HG02970 (cell line): ENCODE measurements around the gene SMARCD2.

Source experiments
- ATAC-seq: cut with Tn5 transposase; IDR thresholded peaks from one replicate; pipeline ENCODE4 v1.9.1; 2021; ENCODE audit warnings: mild to moderate bottlenecking, moderate library complexity, moderate number of reproducible peaks; ENCODE audit not compliant: unreplicated experiment, low FRiP score

The SMARCD2 gene

DNA sequence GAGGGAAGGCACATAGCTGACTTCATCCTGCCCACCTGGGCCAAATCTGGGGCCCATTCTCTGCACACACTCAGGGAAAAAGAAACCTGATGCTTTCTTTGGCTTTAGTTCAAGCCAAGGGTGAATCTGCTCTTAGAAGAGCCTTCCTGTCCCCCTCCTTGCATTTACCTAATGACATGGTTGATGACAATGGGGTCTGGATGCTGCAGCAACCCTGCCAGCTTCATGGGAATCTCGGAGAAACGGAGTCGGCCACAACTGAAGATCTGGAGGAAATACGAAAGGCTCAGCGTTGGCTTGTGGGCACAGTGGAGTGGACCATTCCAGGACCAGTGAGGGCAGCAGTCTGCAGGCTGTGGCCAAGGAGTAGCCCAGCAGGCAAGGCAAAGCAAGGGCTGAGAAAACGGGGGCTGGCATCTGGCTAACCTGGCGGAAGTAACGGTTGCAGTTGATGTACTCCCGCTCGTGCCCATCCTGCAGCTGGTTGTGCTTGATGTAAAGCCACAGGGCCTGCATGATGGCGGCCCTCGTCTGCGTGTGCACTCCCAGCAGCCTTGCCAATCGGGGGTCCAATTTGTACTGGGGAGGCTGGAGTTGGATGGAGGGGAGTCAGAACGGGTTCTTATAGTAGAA is 8.6 kb downstream of the SMARCD2 start:
- no peak for ATAC-seq

DNA sequence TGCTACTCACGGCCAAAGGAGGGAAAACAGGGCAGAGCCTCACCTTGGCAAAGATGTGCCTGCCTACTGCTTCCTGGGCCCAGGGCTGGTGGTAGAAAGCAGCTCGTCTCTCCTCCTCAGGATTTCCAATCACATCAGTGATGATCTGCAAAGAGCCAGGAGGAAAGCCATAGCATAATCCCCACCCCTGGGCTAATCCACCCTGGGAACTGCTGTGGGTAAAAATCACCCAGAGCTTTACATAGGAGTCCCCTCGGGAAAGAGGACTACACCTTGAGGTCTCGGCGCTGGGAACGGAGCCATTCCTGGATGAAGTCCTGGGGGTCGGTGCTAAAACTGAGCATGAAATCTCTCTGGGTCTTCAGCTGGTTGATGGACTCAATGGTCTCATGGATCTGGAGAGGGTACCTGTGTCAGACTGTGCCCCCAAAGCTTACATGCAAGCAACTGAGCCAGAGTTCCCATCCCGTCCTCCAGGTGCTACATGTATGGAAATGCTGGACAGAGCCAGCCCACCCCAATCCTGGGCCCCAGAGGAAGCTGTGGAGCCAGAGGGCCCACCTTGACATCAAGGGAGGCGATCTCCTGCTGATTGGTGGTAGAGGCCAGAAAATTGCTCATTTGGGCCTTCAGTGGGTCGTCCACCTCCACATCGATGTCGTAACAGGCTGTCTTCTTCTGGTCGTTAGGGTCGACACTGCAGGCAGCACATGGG is 9.3 kb downstream of the SMARCD2 start:
- no peak for ATAC-seq

DNA sequence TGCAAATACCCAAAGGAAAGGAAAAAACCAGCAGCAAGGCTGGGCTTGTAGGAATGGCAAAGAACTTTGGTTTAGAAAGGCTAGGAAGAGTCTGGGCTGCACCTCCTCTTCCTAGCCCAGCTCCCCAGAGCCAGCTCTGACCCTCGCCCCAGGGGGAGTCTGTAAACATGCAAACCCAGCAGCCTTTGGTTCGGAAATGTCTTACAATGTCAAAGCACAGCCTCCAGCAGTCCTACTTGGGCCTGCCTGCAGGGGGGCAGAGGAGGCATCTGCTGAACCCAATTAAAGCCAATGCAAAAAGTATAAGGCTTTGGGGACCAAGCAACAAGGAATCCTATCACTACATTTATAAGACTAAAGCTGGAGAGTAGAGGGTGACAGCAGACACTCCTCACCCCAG is 10.0 kb downstream of the SMARCD2 start:
- no peak for ATAC-seq

DNA sequence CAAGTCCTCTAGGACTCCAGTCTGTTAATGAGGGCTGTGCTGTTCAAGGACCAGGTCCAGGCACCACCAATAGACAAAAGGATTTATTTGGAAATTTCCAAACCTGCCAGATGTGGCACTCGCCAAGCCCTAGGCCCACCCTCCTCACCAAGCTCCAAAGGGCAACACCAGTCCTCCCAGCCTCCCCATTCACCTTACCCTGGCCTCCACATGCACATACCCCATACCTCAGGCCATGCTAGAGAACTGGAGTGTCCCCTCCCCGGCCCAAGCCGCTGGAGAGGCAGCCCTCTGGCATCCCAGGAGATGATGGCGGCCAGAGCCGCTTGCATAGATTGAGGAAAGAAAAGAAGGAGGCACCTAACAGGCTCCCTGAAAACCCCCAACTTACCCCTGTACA is 10.5 kb downstream of the SMARCD2 start:
- ATAC-seq = no peak

DNA sequence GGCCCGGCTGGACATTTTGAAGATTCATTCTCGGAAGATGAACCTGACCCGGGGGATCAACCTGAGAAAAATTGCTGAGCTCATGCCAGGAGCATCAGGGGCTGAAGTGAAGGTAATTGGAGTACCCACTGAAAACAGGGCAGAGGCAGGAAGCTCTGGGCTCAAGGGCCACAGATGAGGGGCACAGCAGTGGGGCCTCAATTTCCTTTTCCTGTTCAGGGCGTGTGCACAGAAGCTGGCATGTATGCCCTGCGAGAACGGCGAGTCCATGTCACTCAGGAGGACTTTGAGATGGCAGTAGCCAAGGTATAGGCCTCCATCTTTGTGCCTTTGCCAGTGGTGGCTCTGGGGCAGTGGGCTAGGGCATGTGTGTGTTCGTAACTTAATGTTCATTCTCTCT is 11.0 kb downstream of the SMARCD2 start:
- no peak for ATAC-seq

DNA sequence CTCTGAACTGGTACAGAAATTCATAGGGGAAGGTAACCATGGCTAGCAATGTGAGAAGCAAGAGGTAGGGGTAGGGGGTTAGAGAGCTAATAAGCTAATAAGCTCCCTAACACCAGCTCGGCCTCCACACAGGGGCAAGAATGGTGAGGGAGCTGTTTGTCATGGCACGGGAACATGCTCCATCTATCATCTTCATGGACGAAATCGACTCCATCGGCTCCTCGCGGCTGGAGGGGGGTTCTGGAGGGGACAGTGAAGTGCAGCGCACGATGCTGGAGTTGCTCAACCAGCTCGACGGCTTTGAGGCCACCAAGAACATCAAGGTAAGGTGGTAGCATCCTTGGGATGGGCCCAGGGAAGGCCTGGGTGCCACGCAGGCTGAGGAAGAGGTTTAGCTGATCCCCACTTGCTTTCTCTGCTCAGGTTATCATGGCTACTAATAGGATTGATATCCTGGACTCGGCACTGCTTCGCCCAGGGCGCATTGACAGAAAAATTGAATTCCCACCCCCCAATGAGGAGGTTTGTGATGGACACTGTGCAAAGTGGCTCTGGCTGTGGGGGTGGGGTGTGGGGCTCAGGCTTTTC is 11.5 kb downstream of the SMARCD2 start:
- ATAC-seq = no peak

DNA sequence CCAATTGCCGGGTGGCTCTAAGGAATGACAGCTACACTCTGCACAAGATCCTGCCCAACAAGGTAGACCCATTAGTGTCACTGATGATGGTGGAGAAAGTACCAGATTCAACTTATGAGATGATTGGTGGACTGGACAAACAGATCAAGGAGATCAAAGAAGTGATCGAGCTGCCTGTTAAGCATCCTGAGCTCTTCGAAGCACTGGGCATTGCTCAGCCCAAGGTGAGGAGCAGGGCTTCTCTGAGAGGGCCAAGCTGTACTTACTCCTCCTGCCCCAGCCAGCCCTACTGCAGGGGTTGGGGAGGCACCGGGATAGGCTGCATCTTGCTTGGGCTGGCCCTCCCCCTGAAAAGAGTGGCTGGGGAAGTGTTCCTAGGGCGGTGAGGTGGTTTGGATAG is 12.2 kb downstream of the SMARCD2 start:
- no peak for ATAC-seq

DNA sequence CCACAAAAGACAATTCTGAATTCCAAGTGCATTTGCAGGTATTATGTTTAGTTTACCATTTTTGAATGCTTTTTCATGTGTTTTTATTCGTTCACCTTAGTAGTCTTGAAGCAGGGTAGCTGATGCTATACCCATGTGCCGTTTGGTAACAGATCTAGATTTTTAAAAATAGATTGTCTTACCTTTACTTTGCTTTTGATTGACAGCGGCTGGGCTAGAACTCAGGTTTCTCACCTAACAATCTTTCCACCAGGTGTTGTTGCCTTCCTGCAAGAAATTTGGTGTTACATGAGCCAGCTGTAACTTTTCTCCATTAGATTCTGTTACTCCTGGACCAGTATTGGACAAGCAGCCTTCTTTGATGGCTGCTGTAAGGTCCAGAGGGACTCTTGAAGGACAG is 13.5 kb downstream of the SMARCD2 start:
- ATAC-seq = no peak

DNA sequence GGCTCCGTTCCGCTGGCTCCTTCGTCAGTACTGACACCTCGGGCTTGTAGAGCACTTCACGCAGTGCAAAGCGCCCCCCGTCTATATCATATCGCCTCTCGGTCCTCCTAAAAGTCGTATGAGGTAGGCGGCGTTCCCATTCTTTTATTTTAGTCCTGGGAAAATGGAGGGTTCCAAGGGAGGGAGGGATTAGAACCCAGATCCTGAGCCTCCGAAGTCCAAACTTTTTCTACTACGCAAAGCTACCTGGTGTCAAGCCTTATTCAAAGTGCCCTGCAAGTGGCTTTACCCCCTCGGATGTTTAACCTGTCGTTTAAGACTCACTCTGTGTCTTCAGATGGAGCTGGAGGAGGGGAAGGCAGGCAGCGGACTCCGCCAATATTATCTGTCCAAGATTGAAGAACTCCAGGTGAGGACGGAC is 14.7 kb downstream of the SMARCD2 start:
- ATAC-seq = no peak

DNA sequence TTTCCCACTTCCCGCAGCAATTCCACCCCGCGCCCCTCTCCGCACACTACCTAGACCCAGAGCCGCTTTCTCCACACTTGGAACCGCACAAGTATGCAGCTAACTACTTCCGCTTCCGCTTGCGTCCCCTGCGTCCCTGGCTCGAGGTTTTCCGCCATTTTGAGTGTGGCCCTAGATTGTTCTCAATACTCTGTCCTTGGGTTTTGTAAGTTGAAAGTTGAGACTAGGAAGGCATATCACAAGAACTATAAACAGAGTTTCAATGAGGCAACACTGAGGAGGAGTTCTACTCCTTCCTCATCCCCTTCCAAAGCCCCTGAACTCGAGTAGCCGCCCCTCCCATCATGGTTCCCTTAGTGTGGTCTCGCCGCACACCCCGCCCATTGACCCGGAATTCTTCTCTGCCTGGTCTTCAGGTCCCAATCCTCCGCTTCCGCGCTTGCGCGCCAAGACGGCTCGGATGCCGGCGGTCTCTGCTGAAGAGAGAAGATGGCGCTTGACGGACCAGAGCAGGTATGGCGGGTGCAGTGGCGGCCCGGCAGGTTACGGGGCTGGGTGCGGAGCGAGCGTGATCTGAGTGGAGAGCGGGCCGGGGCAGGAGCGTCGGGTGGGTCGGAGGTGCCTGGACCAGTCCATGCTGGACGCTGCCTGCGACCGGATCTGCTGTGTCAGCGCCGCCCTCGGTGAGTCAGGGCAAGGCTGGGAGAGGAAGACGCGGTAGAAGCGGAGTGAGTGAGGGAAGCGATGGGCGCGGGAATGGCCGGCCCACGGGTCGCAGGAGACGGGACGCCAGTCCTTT is 15.3 kb downstream of the SMARCD2 start, which contains the start of the genes FTSJ3 and PSMC5:
Gene FTSJ3, minus strand, starts transcription at position 662 of the 799 bp plus-strand sequence. CDS start 761 bp downstream, outside the sequence.
Gene PSMC5, plus strand, starts transcription at position 430 of the 799 bp plus-strand sequence. Its CDS starts 60 bp downstream, at position 490.
- ATAC-seq = peak; percentile 87

DNA sequence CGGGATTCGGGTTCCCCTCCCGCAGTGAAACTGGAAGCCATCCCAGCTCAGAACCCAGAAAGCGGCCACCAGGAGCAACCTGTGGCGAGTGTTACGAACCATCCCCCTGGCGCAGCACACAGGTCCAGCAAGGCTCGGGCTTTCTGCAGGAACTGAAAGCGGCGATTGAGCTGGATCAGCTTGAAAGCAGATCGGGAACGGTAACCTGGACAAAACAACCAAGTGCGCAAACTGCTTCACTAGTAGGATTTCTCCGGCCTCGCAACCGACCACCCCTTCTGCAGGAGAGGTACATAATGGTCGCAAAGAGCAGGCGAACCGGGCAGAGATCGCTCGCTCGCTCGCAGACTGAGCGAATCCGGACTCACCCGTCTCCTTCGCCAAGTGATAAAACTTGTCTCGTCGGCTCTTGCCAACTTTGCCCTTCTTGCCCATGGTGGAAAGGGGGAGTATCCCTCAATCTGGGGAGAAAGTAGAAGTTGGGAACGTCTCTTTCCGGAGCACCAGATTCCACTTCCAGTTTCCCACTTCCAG is 15.9 kb downstream of the SMARCD2 start:
- no peak for ATAC-seq

DNA sequence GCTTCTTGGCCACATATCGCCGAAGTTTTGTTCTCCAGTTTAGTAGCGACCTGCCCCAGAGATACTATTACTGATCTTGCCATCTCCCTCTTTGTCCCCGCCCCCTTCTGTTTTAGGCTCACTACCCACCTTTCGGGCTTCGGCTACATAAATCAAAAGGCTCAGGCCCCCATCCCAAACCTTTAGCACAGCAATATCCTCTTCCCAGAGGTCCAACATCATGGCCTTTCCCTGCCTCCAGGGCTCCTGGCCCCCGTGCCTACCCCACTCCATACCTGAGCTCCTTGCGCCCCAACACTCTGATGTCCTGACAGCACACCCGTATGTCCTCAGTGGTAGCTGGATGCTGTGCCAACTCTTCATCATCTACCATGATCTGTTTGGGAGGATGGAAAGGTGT is 18.1 kb downstream of the SMARCD2 start:
- ATAC-seq = no peak

DNA sequence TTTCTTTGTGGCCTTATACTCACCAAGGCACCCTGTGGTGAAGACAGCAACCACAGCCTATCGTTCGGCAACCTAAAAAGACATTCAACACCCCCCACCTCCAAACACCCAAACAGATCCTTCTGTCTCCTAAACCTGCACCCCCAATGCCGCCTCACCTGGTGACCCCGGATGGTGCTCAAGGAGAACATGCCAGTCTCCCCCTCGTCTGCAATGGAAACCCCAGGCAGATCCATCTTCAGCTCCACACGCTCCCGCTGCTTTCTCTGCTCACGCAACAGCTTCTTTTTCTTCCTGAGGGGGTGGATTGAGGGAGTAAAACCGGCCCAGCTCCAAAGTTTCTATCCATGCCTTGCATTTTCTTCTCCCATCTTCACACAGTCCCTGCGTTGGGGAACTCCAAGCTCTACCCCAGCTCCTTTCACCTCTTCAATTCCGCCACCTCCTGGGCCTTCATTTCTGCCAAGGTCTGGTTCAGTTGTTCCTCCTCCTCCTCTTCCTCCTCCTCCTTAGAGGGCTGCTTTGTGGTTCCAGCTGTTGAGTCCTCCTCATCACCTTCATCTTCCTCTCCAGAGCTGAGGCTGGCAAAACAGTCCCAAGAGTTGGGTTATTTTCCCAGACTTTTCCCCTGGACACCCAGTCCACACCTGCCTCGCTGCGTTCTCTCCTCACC is 18.7 kb downstream of the SMARCD2 start:
- ATAC-seq = no peak

DNA sequence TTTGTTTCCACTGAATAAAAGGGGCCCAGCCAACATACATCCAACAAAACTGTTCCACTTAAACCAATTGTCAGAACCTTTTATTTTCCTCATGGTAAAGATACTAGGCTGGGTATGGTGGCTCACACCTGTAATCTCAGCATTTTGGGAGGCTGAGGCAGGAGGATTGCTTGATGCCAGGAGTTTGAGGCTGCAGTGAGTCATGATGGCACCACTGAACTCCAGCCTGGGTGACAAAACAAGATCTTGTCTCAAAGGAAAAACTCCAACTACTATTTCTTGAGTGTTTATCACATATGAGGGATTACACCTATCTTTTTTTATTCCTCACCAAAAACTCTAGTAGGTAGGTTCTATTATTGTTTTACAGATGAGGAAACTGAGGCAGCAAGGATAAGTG is 19.9 kb downstream of the SMARCD2 start:
- no peak for ATAC-seq

DNA sequence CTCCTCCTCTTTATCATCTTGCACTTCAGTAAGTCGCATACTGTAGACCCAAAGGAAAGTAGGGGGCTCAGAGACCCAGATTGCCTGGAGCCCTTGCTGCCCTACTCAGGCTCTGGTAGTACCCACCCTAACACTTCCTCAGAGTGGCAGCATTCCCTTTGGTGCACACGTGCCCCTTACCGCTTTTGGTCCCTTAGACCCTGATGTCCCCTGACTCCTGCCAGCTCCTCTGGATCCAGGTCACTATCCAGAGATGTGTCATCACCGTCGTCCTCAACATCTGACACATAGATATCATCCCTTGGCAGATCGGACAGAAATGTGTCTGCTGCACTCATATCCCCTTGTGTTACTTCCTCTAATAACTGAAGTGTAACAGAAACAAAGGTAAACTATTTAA is 20.7 kb downstream of the SMARCD2 start:
- no peak for ATAC-seq

DNA sequence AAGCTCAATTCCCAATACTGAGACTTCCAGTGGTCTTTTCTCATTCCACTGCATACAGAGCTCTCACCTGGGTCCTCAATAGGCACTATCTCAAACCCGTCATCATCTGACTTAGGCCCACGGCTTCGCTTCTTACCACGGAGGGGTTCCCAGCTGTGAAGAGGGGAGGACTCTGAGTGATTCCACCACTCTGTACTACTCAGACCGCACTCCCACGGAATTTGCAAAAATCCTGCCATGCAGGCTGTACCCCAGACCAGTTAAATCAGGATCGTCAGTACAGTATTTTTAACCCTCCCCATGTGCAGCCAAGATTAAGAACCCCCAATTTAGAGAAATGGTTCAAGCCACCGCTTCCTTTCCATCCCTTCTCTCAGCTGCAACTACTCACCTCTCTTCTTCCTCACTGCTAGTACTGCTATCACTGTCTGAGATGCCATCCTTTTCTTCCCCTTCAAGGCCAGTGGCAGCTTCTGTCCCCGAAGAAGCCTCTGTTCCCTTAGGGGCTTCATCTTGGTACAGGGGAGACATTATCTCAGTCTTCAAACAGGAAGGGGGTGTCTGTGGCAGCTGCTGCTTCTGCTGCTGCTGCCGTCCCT is 21.4 kb downstream of the SMARCD2 start:
- ATAC-seq = no peak

DNA sequence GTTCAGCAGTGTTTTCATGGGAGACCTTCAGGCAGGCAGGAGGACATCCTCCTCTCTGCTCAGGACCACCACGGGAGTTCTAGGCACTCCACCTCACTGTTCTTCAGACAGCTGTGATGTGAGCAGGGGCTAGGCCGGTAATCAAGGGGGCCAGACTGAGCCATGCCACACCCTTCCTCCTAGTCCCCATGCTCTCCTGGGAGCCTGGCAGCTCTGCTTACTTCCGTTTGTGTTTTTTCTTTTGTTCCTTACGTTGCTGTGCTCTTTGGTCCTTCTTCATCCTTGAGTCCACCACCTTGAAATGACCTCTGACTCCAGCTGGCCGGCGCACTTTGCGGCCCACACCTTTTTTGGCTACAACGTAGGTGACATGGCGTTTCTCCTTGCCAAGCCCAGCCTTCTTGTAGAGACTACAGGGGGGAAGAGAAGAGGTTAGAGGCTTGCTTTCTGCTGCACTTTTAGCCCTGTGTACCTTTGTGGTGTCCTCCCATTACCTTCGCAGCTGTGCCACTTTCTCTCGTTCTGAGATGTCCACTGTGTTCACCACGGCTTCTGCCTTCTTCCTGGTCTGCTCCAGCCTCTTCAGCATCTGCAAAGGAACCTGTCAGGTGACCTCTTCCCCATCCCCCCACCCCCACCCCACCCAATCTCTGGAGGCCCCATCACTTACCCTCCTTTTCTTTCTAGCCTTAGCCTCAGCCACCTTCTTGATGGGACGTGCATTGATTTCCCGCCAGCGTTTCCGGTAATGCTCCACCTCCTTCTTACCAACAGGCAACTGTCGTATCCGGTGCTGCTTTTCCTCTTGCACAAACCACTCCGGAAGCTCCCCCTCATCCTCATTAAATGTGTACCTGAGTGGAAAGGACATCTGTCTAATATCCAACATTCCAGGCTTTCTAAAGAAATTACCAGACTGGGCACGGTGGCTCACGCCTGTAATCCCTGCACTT is 22.6 kb downstream of the SMARCD2 start:
- no peak for ATAC-seq

DNA sequence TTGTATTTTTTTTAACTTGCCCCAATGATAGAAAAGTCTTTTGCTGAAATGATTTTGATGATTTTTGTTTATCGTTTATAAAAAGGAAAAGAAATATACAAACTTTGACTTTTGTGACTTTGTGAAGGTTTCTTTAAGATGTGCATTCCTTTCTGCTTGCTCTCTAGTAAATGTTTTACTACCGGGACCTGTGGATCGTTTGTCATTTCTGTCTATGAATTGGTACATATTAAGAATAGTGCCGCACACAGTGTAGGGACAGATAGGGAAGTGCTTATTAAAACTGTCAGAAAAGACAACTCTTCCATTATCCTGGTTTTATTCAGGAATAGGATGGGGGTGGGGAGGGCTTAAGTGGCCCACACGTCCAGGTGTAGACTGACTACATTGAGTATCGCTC is 23.4 kb downstream of the SMARCD2 start:
- no peak for ATAC-seq
